Heart left ventricle (tissue), 13 donors: ENCODE measurements around the gene MPZL2.

Source experiments
- CTCF ChIP-seq, 12 donors: fragments of 200-600 bp; sonication (generic) in 4 of 12; IDR thresholded peaks; one replicate each; pipeline versions ENCODE4 v1.5.0 to v1.8.0; 2018 to 2022; ENCODE audit warnings: antibody characterized with exemption in 12 of 12, mild to moderate bottlenecking in 5 of 12
- POLR2A ChIP-seq, 2 donors: fragments of 450-650 bp; IDR thresholded peaks; one replicate each; pipeline ENCODE4 v1.6.1; 2017; ENCODE audit warnings: antibody characterized with exemption in 2 of 2, mild to moderate bottlenecking in 2 of 2, moderate library complexity in 2 of 2
- donor health status: ischemic (EF 13 %, LVEDD 7.1; RV severe dilation, severe dysfunction).
- donor health status: DM: no; HTN: yes; CAD: no.
- donor health status: DM: no; HTN: no; CAD: no.
- donor health status: ischemic (EF 25% LVEDD 6.9; RV normal size, moderate dysfunction).
- donor health status: ischemic (EF 25% LVEDD 5.7; RV mildly dilated, moderate dysfunction).
- donor health status: ischemic (EF 35%, LVEDD 5.7; RV mildly dilated, moderate dysfunction).
- donor health status: nonischemic (EF 11% LVEDD 7.7; RV severe dilation, severe dysfunction).
- donor health status: DM: yes; HTN: yes; CAD: no.
- donor health status: PGD.
- donor health status: ischemic (EF 29% LVEDD 5.4; RV normal size, mild dysfunction).
- donor health status: nonischemic (EF 23%, LVEDD 6.1; RV moderate dilation, normal function).

- TF ChIP-seq CTCF (IDR thresholded peaks at IDR 0.05) (no peak), POLR2A (IDR thresholded peaks at IDR 0.05) (no peak)
Measured at GRCh38 chr11:118310781-118311485, 46.8 kb upstream of the MPZL2 start.
